Activated naive CD8-positive, alpha-beta T cell treated with anti-CD3 and anti-CD28 coated beads, Interleukin-2, amount 50 U/mL, for 16 hours (primary cell): ENCODE data around the gene TLR5.
"Not testable (repeated sequence)": the region's sequence is repeated elsewhere in the genome, so short reads cannot be mapped to it uniquely, and the experiment has no call there.

Experiments
- DNase-seq: peaks from one replicate; pipeline ENCODE4 v3.0.0-alpha.2; 2020; ENCODE audit warnings: low read depth, low spot score

Gene TLR5, protein sequence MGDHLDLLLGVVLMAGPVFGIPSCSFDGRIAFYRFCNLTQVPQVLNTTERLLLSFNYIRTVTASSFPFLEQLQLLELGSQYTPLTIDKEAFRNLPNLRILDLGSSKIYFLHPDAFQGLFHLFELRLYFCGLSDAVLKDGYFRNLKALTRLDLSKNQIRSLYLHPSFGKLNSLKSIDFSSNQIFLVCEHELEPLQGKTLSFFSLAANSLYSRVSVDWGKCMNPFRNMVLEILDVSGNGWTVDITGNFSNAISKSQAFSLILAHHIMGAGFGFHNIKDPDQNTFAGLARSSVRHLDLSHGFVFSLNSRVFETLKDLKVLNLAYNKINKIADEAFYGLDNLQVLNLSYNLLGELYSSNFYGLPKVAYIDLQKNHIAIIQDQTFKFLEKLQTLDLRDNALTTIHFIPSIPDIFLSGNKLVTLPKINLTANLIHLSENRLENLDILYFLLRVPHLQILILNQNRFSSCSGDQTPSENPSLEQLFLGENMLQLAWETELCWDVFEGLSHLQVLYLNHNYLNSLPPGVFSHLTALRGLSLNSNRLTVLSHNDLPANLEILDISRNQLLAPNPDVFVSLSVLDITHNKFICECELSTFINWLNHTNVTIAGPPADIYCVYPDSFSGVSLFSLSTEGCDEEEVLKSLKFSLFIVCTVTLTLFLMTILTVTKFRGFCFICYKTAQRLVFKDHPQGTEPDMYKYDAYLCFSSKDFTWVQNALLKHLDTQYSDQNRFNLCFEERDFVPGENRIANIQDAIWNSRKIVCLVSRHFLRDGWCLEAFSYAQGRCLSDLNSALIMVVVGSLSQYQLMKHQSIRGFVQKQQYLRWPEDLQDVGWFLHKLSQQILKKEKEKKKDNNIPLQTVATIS

DNA sequence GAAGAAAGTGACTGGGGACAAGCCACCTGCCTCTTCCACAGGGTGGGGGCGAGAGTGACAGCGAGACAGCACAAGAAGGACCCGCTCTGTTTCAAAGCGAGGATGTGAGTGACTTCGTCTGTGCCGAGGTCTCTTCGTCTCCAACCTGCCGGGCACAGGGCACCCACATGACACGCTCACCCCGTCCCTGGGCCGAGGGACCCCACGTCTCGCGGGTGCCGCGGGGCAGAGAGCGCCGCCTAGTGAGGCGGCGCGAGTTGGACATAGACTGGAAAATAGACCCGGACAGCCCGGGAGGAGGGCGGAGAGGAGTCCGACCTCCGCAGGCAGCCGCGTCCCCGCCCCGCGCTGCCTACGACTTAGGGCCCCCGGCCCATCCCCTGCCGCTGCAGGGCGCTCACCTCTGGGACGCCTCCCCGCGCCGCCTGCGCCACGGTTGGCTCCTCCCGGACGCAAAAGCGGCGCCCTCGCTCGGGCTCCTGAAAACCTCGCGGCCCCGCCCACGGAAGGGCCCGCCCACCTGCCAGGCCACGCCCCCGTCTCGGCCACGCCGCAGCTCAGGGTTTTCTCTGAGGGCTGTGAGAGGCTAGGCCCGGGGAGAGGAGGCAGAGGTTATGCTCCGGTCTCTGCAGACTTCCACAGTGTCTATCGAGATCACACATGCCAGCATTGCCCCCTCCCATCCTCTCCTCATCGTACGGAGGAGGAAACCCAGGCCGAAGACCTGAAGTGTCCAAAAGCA, at the start of gene TLR5:
Gene TLR5 (minus strand): TSS at position 454 of the 742 bp plus-strand sequence. CDS start 30,217 bp downstream, outside the sequence.
- peak; percentile 75 for DNase-seq

DNA sequence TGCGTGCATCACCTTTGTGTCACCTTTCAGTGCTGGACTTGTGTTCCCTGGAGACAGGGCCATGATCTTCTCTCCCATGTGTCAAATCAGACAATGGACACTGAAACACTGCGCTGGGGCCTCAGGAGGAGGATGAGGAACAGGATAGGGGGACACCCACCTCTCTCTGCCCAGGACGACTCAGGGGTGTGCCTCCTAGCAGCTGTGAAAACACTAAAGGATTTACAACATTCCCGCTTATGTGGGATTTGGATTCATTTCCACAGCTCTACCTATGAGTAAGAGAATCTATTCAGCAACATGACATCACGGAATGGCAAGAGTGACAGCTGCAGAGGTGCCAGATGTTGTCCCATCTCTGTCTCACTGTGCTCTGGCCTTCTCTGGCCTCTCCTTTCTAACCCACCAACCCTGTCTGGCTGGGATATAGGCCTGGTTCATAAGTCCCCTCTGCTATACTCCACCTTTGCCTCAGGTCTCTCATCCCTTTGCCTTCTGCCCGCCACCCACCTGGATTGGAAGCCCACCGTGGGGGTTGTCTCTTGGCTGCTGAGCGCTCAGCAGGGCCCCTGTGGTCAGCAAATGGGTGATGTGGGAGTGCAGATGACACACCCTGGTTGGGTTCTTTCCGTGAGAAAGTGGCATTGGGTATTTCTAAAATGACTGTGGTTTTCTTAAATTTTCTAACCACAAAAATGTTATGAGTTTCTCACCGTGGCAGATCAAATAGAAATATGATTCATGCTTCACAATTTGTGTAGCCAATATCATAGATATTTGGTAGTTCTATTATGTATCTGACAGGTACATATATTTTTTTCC, 47.1 kb upstream of the TLR5 start:
- DNase-seq: peak; percentile 42

DNA sequence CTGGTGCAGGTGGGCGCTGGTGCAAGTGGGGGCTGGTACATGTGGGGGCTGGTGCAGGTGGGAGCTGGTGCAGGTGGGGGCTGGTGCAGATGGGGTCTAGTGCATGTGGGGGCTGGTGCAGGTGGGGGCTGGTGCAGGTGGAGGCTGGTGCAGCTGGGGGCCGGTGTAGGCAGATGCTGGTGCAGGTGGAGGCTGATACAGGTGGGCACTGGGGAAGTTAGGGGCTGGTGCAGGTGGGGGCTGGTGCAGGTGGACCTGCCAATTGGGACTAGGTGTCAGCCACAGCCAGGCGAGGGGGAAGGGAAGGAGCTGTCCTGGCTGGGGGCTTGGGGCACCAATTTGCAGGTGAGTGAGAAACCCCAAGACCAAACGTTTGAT, 46.5 kb upstream of the TLR5 start:
- DNase-seq: no peak

DNA sequence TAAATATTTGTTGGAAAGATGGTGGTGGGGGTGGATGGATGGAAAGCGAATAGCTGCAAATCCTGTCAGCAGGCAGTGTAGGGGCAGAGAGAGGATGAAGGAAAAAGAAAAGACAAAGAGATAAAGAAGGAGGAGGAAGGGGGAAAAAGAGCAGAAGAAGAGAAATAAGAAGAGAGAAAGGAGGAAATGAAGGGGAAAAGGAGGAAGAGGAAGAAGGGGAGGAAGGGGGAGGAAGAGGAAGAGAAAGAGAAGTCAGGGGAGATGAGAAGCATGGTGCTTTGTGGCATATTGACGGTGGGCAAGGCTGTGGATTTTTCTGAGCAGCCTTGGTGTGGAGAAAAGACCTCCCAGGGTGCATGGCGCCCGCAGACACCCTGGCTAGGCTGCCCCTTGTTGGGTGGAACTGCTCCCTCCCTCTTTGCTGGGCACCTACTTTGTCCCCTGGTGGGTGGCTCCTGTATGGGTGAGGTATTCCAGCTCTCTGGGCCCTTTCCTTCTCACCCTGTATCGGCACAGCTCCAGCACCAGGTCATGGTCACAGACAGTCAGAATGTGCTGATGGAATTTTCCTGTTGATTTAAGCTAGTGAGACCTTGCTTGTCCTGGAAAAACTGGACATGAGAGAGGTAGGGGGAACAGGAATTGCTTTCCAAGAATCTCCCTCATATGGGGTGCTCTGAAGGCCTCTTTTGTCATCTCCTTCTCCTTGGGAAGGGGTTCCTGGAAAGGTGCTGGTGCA, 45.7 kb upstream of the TLR5 start:
- no peak for DNase-seq

DNA sequence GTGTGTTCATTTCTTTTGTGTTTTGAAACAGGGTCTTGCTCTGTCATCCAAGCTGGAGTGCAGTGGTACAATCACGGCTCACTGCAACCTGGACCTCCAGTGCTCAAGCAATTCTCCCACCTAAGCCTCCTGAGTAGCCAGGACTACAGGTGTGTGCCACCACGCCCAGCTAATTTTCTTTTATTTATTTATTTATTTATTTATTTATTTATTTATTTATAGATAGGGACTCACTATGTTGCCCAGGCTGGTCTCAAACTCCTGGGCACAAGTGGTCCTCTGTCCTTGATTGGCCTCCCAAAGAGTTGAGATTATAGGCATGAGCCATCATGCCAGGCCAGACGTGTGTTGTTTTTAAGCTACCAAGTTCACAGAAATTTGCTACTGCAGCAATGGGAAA, 43.8 kb upstream of the TLR5 start:
- no peak for DNase-seq

DNA sequence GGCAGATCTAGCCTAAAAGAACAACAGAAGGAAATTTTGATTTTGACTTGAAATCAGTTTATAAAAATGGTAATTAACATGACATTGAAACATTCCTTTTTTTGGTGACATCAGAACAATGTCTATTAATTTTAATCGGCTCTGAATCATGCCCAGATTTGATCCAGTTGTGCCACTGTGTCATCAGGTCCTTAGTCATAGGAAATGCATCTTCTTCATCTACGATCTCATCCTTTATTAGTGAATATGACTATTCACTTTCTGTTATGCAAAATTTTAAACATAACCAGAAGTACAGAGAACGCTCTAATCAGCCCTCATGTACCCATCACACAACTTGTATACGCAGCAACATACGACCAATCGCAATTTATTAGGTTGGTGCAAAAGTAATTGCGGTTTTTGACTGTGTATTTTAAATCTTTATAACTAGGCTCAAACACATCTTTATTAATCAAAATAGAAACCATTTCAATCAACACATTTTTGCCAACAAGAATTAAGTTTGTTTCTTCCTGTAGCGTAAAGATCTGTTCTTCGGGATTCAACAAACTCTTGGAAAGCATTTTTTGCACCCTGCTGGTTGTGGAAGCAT, 40.3 kb upstream of the TLR5 start:
- DNase-seq: no peak

DNA sequence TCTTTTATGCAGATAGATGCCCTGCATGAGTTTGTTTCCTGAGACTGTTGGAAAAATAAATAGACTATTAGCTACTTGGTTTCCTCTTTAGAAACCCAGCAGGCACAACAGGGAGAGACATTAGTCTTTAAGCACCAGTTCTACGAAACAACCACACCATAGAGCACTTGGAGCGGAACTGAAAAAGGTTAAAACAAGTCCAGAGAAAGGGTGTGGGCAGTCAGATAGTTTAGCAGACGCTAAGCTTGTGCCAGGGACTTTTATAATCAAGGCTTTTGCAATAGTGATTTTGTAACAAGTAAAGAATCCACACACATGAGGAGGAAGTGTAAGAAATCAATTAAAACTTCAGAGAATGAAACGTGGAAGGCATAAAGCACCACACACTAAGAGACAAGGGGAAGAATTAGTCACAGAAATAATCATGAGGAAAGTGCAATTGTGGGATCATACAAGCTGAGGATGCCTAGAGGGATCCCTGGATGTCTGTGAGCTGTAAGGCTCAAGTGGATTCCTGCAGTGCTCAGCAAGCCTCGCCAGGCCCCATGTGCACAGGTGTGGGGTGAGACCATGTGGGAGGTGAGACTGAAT, 37.8 kb upstream of the TLR5 start:
- DNase-seq: no peak

DNA sequence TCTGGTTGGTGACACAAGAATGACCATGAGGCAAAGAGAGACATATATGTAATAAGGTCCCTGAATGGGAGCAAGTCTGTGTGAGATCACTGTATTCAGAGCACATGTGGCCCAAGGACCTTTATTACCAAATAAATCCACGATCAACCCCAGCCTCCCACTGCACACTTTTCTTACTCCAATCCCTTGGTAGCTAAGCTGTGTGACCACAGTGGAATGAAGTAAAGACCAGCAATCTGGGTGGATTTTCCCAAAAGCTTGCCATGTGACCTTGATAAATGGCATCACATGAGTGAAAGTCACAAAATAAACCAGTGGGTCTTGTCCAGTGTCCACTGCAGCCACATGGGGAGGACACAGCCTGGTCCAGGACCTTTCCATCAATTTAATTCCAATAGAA, 36.7 kb upstream of the TLR5 start:
- no peak for DNase-seq

DNA sequence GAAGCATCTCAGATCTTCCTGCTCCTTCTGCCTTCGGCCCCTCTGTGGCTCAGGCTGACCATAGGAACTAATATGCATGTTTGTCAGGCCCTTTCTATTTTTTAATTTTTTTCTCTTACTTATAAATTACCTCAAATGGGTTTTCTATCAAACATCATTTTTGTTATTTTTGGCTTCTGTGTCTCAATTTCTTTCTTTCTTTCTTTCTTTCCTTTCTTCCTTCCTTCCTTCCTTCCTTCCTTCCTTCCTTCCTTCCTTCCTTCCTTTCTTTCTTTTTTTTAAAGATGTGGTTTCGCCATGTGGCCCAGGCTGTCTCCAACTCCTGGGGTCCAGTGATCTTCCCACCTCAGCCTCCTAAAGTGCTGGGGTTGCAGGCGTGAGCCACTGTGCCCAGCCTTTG, 36.2 kb upstream of the TLR5 start:
- DNase-seq: no peak

DNA sequence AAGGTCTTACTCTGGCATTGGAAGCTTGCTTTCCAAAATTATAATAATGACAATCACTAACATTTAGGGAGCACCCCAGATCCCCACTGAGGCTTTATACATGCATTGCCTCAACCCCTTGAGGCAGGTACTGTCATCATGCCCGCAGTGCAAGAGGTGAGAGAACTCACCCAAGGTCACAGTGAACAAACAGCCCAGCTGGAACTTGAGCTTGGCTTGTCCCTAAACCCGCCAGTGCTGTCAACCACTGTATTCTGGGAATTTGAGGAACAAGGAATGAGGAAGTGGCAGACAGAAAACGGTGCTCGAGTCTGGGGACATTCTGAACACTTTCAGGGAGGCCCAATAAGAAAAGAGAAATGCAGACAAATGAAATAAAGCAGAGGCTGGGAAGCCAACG, 34.6 kb upstream of the TLR5 start:
- no peak for DNase-seq

DNA sequence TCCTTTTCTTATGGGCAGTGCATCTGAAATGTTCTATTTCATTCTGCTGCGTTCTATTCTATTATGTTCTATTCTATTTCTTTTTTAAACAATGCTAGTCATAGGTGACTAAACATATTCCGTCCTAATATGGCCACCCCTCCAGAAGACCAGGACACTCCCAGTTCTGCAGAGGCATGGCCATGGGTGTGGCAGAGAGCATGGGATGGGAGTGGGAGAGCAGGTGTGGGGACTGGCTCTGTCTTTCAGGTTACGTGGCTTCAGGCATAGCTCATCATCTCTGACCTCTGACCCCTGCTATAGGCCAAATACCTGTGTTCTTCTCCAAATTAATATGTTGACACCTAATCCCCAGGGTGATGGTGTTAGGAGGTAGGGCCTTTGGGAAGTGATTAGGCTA, 33.4 kb upstream of the TLR5 start:
- no peak for DNase-seq

DNA sequence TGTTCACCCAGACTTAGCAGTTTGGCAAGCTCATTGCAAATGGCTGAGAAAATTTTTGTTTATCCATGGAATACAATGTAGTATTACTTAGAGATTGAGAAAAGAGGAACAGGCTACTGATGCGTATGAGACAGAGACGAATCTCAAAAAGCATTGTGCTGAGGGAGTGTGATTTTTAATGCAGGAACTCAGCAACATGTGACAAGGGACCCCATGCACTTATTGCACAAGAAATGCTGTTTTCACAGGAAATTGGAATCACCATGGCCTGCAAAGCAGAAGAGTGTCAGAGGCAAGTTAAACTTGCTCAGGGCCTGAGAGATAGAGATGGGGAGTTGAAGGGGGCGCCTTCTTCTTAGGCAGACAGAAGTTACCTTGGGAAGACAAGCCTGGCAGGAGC, 32.6 kb upstream of the TLR5 start:
- no peak for DNase-seq

DNA sequence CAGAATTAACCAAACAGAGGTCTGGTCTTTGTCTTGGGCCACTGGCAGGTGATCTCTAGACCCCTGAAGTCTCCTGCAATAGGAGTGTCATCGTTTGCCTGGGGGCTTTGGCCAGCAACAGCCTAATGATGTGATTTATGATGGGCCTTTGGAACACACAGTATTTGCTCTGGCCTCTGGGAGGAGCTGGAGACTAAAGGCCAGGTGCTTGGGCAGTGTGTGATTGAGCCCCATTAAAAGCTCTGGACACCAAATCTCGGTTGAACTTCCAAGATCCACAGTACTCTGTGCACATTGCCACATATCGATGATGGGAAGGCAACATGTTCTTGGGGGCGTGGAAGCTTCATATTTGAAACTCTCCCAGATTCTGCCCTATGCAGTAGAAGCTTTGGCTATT, 32.0 kb upstream of the TLR5 start:
- DNase-seq: no peak

DNA sequence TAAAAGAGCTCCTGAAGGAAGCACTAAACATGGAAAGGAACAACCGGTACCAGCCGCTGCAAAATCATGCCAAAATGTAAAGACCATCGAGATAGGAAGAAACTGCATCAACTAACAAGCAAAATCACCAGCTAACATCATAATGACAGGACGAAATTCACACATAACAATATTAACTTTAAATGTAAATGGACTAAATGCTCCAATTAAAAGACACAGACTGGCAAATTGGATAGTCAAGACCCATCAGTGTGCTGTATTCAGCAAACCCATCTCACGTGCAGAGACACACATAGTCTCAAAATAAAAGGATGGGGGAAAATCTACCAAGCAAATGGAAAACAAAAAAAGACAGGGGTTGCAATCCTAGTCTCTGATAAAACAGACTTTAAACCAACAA, 26.4 kb upstream of the TLR5 start:
- not testable (repeated sequence) for DNase-seq

DNA sequence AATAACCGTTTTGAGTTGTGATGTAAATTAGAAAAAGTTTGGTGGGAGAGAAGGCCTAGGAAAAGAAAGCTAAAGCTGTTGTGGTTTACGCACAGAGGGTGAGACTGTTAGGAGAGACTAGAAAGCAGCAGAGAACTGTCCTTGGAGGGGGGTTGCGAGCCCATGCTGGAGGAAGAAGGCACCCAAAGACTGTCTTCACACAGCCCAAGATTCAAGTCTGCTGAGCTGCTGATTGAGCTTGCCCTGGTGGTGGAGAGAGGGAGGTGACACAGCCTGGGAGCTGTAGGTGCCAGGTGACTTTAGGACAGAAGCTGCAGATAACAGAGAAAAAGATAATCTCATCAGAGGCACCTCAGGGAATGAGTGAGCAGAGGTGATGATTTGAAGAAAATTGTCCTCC, 18.3 kb upstream of the TLR5 start:
- DNase-seq: no peak

DNA sequence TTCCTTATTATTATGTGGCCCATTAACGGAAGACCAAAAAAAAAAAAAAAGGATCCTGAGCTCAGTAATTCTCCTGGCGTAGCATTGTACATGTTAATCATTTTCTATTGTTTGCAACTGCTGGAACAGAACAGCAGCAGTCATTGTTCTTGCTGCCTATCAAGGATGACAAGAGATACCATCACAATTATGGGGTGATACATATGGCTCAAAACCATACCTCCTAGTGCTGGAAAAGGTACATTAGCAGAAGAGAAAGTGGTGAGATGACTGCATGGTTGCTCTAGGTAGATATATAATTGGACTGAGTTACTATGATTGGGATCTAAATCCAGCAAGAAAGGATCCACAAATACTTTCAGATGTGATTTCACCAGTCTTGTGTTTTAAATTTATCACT, 13.3 kb upstream of the TLR5 start:
- DNase-seq: no peak

DNA sequence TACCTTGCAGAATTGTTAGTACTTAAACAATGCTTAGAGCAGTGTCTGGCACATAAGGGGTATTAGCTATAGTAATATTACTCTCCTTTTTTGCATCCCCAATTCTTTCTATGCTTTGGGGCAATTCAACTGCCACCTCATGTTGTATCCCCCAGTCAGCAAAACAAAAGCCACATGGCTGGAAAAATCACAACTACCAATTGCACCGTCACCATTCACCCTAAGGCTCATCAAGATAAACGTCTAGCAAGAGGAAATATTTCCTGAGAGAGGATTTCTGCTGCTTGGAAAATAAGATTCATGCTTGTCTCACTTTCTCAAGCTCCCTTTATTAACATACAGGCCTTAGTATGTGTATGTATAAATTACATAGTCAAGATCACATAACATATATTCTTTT, 12.1 kb upstream of the TLR5 start:
- no peak for DNase-seq

DNA sequence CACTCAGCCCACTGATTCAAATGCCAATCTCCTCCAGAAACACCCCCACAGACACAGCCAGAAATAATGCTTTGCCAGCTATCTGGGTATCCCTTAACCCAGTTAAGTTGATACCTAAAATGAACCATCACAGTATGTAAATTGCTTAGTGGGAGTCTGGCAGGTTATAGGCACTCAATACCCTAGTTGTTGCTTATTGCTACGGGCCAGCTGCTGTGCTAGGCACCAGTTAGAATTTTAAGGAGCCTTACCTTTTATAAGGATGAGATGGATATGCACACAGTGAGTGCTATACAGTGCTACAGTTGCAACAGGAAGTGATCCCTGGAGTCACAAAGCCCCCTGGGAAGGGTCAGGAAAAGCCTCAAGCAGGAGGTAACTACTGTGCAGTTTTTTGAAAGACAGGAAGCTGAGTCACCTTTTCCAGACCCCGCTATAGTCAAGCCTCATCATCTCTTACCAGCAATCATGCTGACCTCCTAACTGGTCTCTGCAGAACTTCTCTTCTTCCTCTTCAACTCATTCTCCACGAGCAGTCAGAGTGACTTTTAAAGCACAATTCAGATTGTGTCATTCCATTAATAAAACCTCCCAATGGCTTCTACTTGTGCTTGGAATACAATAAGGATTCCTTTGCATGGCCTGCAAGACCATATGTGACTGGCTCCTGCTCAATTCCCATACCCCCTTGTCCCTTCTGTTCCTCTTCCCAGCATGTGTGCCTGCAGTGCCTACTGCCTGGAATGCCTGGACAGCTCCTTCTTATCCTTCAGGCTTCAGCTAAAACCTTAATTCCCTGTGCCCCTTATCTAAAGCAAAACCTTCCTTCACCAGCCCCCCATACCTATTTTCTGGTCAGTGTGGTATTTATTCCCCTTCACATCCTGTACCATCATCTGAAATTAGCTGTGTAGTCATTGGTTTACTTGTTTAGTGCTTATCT, 10.4 kb upstream of the TLR5 start:
- DNase-seq: no peak

DNA sequence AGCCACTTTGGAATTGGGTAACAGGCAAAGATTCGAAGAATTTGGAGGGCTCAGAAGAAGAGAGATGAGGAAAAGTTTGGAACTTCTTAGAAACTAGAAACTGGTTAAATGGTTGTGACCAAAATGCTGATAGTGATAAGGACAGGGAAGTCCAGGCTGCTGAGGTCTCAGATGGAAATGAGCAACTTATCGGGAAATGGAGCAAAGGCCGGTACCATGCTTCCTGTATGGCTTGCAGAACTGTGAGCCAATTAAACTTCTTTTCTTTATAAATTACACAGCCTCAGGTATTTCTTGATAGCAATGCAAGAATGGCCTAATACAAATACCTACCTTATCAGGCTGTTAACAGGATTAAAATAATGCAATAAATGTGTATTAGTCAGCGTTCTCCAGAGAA, 9.4 kb upstream of the TLR5 start:
- no peak for DNase-seq
